ENCODE results near the gene UBAP1L. TPM values are rescaled to one million over a fixed set of nuclear protein-coding genes. Genes with fewer than 3 reads are reported as not detected.

Gene UBAP1L
- polyA plus RNA-seq, 1 donor (not counting 4 experiments of a cell fraction or from before 2014, with no cell fraction given) = 0.55 TPM

DNA sequence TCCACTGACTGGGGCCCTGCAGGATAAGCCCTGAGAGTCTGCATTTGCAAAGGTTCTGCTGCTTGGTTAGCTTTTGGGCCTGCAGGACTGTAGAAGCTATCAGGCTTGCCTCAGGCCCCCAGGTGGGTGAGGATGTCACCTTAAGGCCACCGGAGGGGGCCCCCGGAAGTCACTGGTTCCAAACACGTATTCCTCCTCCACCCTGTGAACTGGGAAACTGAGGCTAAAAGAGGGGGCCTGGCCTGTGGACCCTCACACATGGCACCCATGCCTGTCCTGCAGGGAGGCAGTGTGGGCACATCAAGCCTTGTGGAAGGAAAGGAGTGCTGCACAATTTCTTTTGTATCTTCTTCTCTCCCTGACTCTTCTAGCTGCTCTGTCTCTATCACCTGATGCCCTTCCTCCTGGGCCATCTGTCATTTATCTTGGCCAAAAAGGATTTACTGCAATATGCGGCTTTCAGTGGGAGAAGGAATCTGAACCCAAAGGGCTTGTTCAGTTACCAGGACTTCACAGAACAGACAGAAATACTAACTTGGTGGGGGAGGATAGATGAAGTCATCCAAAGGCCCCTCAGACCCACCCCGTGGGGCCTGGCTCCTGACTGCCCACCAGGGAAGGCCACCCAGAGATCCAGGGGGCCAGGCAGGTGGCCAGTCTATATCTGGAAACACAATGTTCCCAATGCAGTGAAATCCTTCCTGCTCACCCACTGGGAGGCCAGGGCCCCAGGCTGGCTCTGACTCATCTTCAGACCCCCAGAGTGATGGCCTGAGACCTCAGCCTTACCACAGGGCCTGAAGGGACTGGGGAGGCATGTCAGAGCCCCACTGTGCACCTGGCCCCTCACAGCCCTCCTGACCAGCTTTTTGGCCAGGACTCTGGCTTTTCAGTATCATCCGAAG is 18.3 kb downstream of the UBAP1L start:
- Histone ChIP-seq H3K9me3 (ENCODE audit: control insufficient read depth, low read depth, low read length) (no peaks in the 10 kb centered on the region), H4K20me1 (ENCODE audit: control insufficient read depth, extremely low read depth, insufficient read depth, low read length) (no peaks in the 10 kb centered on the region), H3K36me3 (ENCODE audit: control insufficient read depth in 2 of 2, extremely low read depth in 1 of 2, insufficient read depth in 2 of 2, low read length in 2 of 2) (peaks cover 12 to 22% of the 10 kb centered on the region in 2 experiments), H3K9me1 (ENCODE audit: control insufficient read depth, extremely low read depth, insufficient read depth, low read length) (no peaks in the 10 kb centered on the region), H2AFZ (ENCODE audit: control insufficient read depth, low read length) (no peak overlapping the region), H3K27ac (ENCODE audit: control insufficient read depth, insufficient read depth, low read length) (no peak overlapping the region), H3K4me3 (ENCODE audit: control insufficient read depth in 2 of 3, extremely low read depth in 1 of 3, insufficient read depth in 2 of 3, low read depth in 1 of 3, low read length in 3 of 3) (no peak overlapping the region), H3K79me2 (ENCODE audit: control insufficient read depth, insufficient read depth, low read length) (no peaks in the 10 kb centered on the region), H3K27me3 (ENCODE audit: control insufficient read depth, extremely low read depth, insufficient read depth, low read length) (no peaks in the 10 kb centered on the region), H3K4me1 (ENCODE audit: control insufficient read depth, extremely low read depth, insufficient read depth, low read length) (no peaks in the 10 kb centered on the region), H3K9ac (ENCODE audit: control insufficient read depth, extremely low read depth, insufficient read depth, low read length) (no peak overlapping the region), H3K4me2 (ENCODE audit: control insufficient read depth, extremely low read depth, insufficient read depth, low read depth, low read length) (no peak overlapping the region)
- dilution Hi-C loops (cut with MboI; ENCODE audit: extremely low pct_ligation_motif_present, low sequenced_read_pairs) = no loop called here
- TF ChIP-seq EZH2 (IDR thresholded peaks at IDR 0.05; ENCODE audit: low read length) = no peak
- TF ChIP-seq, protein P1, sequence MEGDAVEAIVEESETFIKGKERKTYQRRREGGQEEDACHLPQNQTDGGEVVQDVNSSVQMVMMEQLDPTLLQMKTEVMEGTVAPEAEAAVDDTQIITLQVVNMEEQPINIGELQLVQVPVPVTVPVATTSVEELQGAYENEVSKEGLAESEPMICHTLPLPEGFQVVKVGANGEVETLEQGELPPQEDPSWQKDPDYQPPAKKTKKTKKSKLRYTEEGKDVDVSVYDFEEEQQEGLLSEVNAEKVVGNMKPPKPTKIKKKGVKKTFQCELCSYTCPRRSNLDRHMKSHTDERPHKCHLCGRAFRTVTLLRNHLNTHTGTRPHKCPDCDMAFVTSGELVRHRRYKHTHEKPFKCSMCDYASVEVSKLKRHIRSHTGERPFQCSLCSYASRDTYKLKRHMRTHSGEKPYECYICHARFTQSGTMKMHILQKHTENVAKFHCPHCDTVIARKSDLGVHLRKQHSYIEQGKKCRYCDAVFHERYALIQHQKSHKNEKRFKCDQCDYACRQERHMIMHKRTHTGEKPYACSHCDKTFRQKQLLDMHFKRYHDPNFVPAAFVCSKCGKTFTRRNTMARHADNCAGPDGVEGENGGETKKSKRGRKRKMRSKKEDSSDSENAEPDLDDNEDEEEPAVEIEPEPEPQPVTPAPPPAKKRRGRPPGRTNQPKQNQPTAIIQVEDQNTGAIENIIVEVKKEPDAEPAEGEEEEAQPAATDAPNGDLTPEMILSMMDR (optimal IDR thresholded peaks at IDR 0.05 in 1 of 3, IDR thresholded peaks at IDR 0.05 in 1 of 3, conservative IDR thresholded peaks at IDR 0.05 in 1 of 3; ENCODE audit: extremely low read depth in 1 of 3, insufficient read depth in 2 of 3, low read length in 3 of 3) = no peak
- FAIRE-seq (no peak), DNase-seq (ENCODE audit: low read depth, low spot score) (no peak)

DNA sequence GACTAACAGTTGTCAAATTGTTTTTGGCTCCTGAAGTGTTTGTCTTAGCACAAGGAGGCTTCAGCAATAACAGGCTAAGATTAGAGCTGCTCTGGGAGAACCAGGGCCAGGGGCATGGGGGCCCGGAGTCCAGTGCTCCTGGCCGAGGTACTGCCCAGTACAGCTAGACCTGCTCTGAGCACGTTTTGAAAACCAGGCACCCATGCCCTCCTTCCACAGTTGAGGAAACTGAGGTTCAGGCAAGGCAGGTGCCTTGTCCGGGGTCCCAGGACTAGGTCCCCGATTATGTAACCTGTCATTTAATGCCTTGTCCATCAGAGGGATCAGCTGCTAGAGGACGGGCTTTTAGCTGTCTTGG is 19.3 kb downstream of the UBAP1L start:
- Histone ChIP-seq H3K4me3 (ENCODE audit: control insufficient read depth in 2 of 3, extremely low read depth in 1 of 3, insufficient read depth in 2 of 3, low read depth in 1 of 3, low read length in 3 of 3) (no peak overlapping the region), H3K4me1 (ENCODE audit: control insufficient read depth, extremely low read depth, insufficient read depth, low read length) (no peaks in the 10 kb centered on the region), H3K36me3 (ENCODE audit: control insufficient read depth in 2 of 2, extremely low read depth in 1 of 2, insufficient read depth in 2 of 2, low read length in 2 of 2) (peaks cover 12 to 16% of the 10 kb centered on the region in 2 experiments), H3K79me2 (ENCODE audit: control insufficient read depth, insufficient read depth, low read length) (no peaks in the 10 kb centered on the region), H4K20me1 (ENCODE audit: control insufficient read depth, extremely low read depth, insufficient read depth, low read length) (no peaks in the 10 kb centered on the region), H3K9me3 (ENCODE audit: control insufficient read depth, low read depth, low read length) (no peaks in the 10 kb centered on the region), H2AFZ (ENCODE audit: control insufficient read depth, low read length) (no peak overlapping the region), H3K4me2 (ENCODE audit: control insufficient read depth, extremely low read depth, insufficient read depth, low read depth, low read length) (no peak overlapping the region), H3K27ac (ENCODE audit: control insufficient read depth, insufficient read depth, low read length) (no peak overlapping the region), H3K9me1 (ENCODE audit: control insufficient read depth, extremely low read depth, insufficient read depth, low read length) (no peaks in the 10 kb centered on the region), H3K27me3 (ENCODE audit: control insufficient read depth, extremely low read depth, insufficient read depth, low read length) (no peaks in the 10 kb centered on the region), H3K9ac (ENCODE audit: control insufficient read depth, extremely low read depth, insufficient read depth, low read length) (no peak overlapping the region)
- no peak for FAIRE-seq
- DNase-seq (ENCODE audit: low read depth, low spot score) = no peak
- dilution Hi-C loops (cut with MboI; ENCODE audit: extremely low pct_ligation_motif_present, low sequenced_read_pairs) = no loop called here
- TF ChIP-seq, protein P1 (optimal IDR thresholded peaks at IDR 0.05 in 1 of 3, IDR thresholded peaks at IDR 0.05 in 1 of 3, conservative IDR thresholded peaks at IDR 0.05 in 1 of 3; ENCODE audit: extremely low read depth in 1 of 3, insufficient read depth in 2 of 3, low read length in 3 of 3) = no peak
- no peak for TF ChIP-seq EZH2 (IDR thresholded peaks at IDR 0.05; ENCODE audit: low read length)

All from keratinocyte (primary cell).